Smooth muscle cell (in vitro differentiated cells): ENCODE measurements around the gene FMR1NB. TPM values are rescaled to one million over a fixed set of nuclear protein-coding genes. Genes with fewer than 3 reads are reported as not detected.

Experiments
- DNase-seq: peaks from one replicate; lab custom pipeline; 2025; ENCODE audit not compliant: unreplicated experiment; lab: John Stamatoyannopoulos, UW
- H2AFZ ChIP-seq: fragments of 200-600 bp; sonication (generic); 2 replicates; pipeline ENCODE4 v1.6.0; 2016; ENCODE audit warnings: antibody characterized with exemption, low read depth, mild to moderate bottlenecking
- H3F3A ChIP-seq: fragments of 200-600 bp; sonication (generic); 2 replicates; pipeline ENCODE4 v1.6.0; 2017; ENCODE audit warnings: antibody characterized with exemption, low read depth
- H3K27ac ChIP-seq: fragments of 200-600 bp; sonication (generic); 2 replicates; pipeline ENCODE4 v1.5.1; 2016; ENCODE audit warnings: low read depth, mild to moderate bottlenecking
- H3K27me3 ChIP-seq: fragments of 200-600 bp; sonication (generic); 2 replicates; pipeline ENCODE4 v1.6.1; 2016; ENCODE audit warnings: low read depth, mild to moderate bottlenecking
- H3K36me3 ChIP-seq: fragments of 200-600 bp; sonication (generic); 2 replicates; pipeline ENCODE4 v1.5.1; 2016; ENCODE audit warnings: low read depth
- H3K4me1 ChIP-seq: fragments of 200-600 bp; sonication (generic); 2 replicates; pipeline ENCODE4 v1.5.1; 2016; ENCODE audit warnings: low read depth
- H3K4me2 ChIP-seq: fragments of 200-600 bp; sonication (generic); 2 replicates; pipeline ENCODE4 v1.6.0; 2016; ENCODE audit warnings: mild to moderate bottlenecking
- H3K4me3 ChIP-seq: fragments of 200-600 bp; sonication (generic); 2 replicates; pipeline ENCODE4 v1.5.1; 2016; ENCODE audit warnings: mild to moderate bottlenecking
- H3K79me2 ChIP-seq: fragments of 200-600 bp; sonication (generic); 2 replicates; pipeline ENCODE4 v1.6.0; 2016; ENCODE audit warnings: low read depth, mild to moderate bottlenecking
- H3K9ac ChIP-seq: fragments of 200-600 bp; sonication (generic); 2 replicates; pipeline ENCODE4 v1.6.0; 2016; ENCODE audit warnings: low read depth
- H3K9me3 ChIP-seq: fragments of 200-600 bp; sonication (generic); replicated peaks from 2 replicates; pipeline ENCODE4 v1.5.1; 2016; ENCODE audit warnings: low read depth
- H4K20me1 ChIP-seq: fragments of 200-600 bp; sonication (generic); 2 replicates; pipeline ENCODE4 v1.6.0; 2016; ENCODE audit warnings: low read depth
- WGBS: methylation state at CpG from one replicate; pipeline ENCODE4 v1.1.7; 2016; ENCODE audit warnings: low lambda C conversion rate; 5-methylcytosine and 5-hydroxymethylcytosine counted together
- polyA plus RNA-seq: library from polyadenylated mRNA; unstranded; fragments of >200 nt; fragmentation: Nextera tagmentation; extraction: Ambion mirVana; gene quantifications from 2 replicates; pipeline ENCODE4 v1.2.1, GENCODE V29; 2016
- total RNA-seq: library from RNA; depleted of rRNA; stranded (reverse); fragments of >200 nt; gene quantifications from 2 replicates; pipeline ENCODE4 v1.2.3, GENCODE V29; 2014
- TF ChIP-seq, protein P1 (sequence below): fragments of 200-600 bp; sonication (generic); IDR thresholded peaks from 2 replicates; pipeline ENCODE4 v1.5.1; 2017; ENCODE audit warnings: borderline replicate concordance, mild to moderate bottlenecking, antibody characterized with exemption; ENCODE audit not compliant: insufficient read depth, poor library complexity, severe bottlenecking

Gene FMR1NB
- total and polyA plus RNA-seq, 2 experiments from 2014 or later: not detected

DNA sequence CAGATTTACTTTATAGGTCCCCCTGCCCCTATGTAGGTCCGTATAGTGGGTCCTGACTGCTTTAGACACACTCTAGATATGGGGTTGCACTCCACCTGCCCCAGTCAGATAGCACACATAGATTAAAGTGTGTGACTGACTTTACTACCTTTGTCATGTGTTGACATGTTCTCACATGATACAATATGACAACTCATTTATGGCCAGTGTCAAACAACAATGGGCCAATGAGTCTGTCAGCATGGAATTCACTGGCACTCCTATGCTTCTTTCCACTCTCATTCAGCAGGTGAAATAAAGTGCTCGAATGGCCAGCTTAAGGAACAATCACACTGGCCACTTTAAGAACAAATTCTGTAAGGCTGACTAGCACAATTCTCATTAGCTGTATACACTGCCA is 23.8 kb upstream of the FMR1NB start:
- Histone ChIP-seq H3K9ac (no peak overlapping the region), H3K27me3 (no peaks in the 10 kb centered on the region), H3K4me1 (no peaks in the 10 kb centered on the region), H3K9me3 (no peaks in the 10 kb centered on the region), H3F3A (no peaks in the 10 kb centered on the region), H3K4me2 (no peak overlapping the region), H3K4me3 (no peak overlapping the region), H4K20me1 (no peaks in the 10 kb centered on the region), H2AFZ (no peak overlapping the region), H3K79me2 (no peaks in the 10 kb centered on the region), H3K27ac (no peak overlapping the region), H3K36me3 (no peaks in the 10 kb centered on the region)
- DNase-seq: no peak
- WGBS: 64% methylated on average over 2 of the region's 2 CpGs
- TF ChIP-seq, protein P1, sequence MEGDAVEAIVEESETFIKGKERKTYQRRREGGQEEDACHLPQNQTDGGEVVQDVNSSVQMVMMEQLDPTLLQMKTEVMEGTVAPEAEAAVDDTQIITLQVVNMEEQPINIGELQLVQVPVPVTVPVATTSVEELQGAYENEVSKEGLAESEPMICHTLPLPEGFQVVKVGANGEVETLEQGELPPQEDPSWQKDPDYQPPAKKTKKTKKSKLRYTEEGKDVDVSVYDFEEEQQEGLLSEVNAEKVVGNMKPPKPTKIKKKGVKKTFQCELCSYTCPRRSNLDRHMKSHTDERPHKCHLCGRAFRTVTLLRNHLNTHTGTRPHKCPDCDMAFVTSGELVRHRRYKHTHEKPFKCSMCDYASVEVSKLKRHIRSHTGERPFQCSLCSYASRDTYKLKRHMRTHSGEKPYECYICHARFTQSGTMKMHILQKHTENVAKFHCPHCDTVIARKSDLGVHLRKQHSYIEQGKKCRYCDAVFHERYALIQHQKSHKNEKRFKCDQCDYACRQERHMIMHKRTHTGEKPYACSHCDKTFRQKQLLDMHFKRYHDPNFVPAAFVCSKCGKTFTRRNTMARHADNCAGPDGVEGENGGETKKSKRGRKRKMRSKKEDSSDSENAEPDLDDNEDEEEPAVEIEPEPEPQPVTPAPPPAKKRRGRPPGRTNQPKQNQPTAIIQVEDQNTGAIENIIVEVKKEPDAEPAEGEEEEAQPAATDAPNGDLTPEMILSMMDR: no peak

DNA sequence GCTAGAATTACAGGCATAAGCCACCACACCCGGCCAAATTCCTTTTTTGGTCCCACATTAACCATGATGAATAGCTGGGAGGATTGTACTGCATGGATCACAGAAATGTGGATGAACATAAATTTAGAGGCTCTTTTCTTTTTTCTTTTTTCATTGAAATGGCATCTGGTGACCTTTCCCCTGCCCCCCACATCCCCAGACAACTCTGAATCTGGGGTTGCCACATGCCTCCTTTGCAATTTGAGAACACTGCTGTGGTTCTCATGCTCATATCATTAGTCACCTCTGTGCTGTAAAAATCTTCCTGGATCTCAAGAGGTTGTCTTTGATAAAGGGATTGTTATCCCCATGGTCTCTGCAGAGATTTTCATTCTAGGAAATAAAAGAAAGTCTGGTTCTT is 22.8 kb upstream of the FMR1NB start:
- no peak for DNase-seq
- no peak overlapping the region for H3K4me2 ChIP-seq

DNA sequence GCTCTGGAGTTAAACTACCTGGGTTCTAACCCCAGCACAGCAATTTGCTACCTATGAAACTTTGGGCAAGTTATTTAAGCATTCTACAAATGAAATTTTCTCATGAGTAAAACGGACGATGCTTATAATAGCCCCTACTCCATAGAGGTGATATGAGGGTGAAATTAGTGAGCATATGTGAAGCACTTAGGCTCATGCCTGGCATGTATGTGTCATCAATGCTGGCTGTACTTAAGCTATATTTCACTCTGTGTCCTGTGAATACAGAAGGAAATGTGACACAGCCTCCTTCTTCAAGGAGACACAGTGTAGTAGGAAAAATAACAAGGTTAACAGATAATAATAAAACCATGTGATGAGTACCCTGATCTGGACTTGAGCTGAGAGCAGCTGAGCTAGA is 20.4 kb upstream of the FMR1NB start:
- Histone ChIP-seq H3K4me1 (no peaks in the 10 kb centered on the region), H3K27ac (no peak overlapping the region), H3K9me3 (no peaks in the 10 kb centered on the region), H3K79me2 (no peaks in the 10 kb centered on the region), H2AFZ (no peak overlapping the region), H3K4me3 (no peak overlapping the region), H3K27me3 (no peaks in the 10 kb centered on the region), H4K20me1 (no peaks in the 10 kb centered on the region), H3K36me3 (no peaks in the 10 kb centered on the region), H3K4me2 (no peak overlapping the region), H3F3A (no peaks in the 10 kb centered on the region), H3K9ac (no peak overlapping the region)
- WGBS: 74% methylated on average over 2 of the region's 2 CpGs
- DNase-seq: no peak
- TF ChIP-seq, protein P1: no peak

More for the DNA sequence above, 22.8 kb upstream of the FMR1NB start:
- Histone ChIP-seq H4K20me1 (no peaks in the 10 kb centered on the region), H3K9ac (no peak overlapping the region), H3K79me2 (no peaks in the 10 kb centered on the region), H3K9me3 (no peaks in the 10 kb centered on the region), H3K27me3 (no peaks in the 10 kb centered on the region), H3K4me3 (no peak overlapping the region), H2AFZ (no peak overlapping the region), H3K4me1 (no peaks in the 10 kb centered on the region), H3K27ac (no peak overlapping the region), H3F3A (no peaks in the 10 kb centered on the region), H3K36me3 (no peaks in the 10 kb centered on the region)
- WGBS: 63% methylated on average over 1 of the region's 1 CpG
- TF ChIP-seq, protein P1: no peak

DNA sequence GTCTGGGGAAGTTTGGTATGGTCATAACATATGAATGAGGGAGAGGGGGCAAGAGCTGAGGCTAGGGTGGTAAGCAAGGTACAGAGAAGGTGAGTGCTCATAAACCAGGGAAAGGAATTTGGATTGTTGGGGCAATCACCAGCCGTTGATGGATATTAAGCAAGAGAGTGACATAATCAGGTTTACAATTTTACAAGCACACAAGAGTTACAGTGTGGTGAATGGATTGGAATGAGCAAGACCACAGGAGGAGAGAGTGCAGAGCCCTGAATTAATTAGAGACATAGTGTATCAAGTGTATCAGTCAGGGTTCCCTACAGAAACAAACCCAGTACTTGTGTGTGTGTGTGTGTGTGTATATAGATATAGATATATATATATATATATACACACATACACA is 18.7 kb upstream of the FMR1NB start:
- Histone ChIP-seq H3K27ac (no peak overlapping the region), H3K27me3 (no peaks in the 10 kb centered on the region), H3K4me2 (no peak overlapping the region), H3F3A (no peaks in the 10 kb centered on the region), H4K20me1 (no peaks in the 10 kb centered on the region), H3K9me3 (peaks cover 3% of the 10 kb centered on the region), H3K79me2 (no peaks in the 10 kb centered on the region), H3K4me3 (no peak overlapping the region), H2AFZ (no peak overlapping the region), H3K4me1 (no peaks in the 10 kb centered on the region), H3K9ac (no peak overlapping the region), H3K36me3 (no peaks in the 10 kb centered on the region)
- no peak for DNase-seq
- TF ChIP-seq, protein P1: no peak
- 70% methylated on average over 1 of the region's 1 CpG for WGBS
